Measurements from ENCODE around the gene TPPP3.
A peak's percentile ranks its signal among the peaks of the same experiment; 100 is the strongest.
"Not testable (repeated sequence)": the region's sequence is repeated elsewhere in the genome, so short reads cannot be mapped to it uniquely, and the experiment has no call there.

Gene TPPP3

DNA sequence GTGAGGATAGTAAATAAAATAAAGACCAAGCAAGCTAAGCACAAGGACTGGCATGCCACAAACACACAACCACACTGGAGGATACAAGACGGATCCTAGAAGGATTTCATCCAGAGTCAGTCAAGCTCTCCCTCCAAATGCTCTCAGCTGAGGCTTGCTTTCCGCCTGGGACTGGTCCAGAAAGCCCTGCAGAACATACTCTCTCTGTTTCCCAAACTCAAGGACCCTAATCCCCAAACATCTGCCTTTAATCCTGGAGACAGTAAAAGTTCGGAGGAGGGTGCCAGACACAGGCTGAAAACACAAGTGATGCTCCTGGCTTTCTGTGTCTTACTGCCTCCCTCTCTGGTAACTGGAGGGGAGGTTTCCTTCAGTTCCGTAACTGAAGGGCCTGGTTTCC lies 32.3 kb upstream of the TPPP3 start:
- DNase-seq, result no peak

- DNase-seq, result no peak
Observed at GRCh38 chr16:67425061-67425460, 31.8 kb upstream of the TPPP3 start.

DNA sequence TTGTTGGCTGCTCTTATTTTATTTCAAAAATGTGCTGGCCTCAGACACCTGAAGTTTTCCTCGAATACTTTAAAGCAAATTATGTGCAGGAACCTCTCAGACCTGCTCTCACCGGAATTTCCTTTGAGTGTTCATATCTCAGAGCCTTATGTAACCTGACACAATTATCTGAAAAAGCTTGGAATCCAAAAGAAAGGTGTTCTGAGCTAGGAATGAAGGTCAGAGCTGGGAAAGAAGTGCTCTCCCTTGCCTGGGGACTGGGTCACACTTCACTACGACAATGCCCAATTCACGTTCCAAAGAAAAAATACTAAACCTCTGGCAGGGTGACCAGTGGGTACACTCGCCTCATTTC lies 30.9 kb upstream of the TPPP3 start:
- DNase-seq, result no peak

DNA sequence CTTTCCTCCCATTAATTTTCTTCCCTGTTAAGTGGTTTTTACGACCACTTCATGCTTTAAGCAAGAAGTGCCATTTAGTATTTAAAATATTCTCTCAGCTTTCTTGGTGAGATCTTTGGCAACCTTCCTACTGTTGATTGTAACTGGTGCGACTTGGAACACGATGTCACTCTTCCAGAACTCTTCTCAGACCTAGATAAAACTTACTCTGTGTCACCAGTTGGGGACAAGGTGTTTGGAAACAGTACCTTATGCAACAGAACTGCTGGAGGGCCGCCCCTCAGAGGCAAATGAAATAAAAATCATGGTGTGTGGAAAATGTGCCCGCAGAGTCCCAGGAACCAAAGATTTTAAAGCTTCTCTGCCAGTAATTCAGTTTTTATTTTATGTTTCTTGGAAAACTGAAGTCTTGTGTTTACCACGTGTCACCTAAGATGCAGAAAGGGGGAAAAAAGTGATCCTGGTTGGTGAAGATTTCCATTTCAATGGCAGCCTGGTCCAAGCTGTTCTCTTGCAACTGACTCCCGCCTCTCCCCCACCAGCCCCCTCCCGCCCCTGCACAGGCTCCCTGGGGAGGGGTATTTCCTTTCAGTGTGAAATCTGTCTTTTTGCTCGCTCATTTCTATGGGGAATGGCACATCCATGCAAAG lies 30.4 kb upstream of the TPPP3 start:
- no peak for DNase-seq

DNA sequence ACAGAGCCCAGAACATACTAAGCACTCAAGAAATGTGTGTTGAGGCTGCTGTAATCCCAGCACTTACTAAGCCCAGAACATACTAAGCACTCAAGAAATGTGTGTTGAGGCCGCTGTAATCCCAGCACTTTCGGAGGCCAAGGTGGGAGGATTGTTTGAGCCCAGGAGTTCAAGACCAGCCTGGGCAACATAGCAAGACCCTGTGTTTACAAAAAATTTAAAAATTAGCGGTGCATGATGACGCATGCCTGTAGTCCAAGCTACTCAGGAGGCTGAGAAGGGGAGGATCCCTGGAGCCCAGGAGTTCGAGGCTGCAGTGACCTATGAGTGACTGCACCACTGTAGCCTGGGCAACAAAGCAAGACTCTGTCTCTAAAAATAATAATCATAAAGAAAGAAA lies 29.7 kb upstream of the TPPP3 start:
- DNase-seq, result no peak

- DNase-seq, result no peak
Observed at GRCh38 chr16:67421030-67421429, 27.7 kb upstream of the TPPP3 start.

GRCh38 chr16:67419931-67420330 lies 26.6 kb upstream of the TPPP3 start:
- DNase-seq, result no peak

- no peak for DNase-seq
Observed at GRCh38 chr16:67419502-67419901, 26.2 kb upstream of the TPPP3 start.

DNA sequence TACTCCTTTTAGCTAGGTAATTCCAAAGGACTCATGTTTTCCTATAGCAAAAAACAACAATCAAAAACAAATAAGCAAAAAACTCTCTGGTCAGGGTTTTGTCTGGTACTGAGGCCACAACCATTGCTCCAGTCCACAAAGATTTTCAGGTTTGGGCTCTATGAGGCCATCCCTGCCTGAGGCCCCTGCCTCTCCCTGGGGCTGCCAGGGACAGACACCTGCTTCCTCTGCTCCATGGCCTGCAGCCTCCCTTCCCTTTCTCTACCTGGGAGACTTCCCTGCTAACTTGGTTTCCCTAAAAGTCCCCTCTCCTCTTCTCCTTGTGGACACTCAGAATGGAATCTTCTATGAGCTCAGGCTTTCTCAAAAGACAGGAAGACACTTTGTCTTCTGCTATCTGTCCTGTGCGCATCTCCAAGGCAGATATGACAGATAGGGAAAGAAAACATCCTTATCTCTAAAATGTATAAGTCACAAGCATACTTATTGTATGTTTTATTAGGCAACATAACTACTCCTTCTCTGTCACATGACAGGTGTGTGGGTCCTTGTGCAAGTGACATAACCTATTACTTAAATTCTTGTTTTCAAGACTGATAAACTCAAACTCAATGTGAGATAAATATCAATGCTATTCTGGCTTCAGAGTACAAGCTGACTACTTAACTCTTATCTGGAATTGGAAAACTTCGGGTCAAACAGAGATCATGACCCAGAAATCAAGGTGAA lies 24.2 kb upstream of the TPPP3 start:
- no peak for DNase-seq

DNA sequence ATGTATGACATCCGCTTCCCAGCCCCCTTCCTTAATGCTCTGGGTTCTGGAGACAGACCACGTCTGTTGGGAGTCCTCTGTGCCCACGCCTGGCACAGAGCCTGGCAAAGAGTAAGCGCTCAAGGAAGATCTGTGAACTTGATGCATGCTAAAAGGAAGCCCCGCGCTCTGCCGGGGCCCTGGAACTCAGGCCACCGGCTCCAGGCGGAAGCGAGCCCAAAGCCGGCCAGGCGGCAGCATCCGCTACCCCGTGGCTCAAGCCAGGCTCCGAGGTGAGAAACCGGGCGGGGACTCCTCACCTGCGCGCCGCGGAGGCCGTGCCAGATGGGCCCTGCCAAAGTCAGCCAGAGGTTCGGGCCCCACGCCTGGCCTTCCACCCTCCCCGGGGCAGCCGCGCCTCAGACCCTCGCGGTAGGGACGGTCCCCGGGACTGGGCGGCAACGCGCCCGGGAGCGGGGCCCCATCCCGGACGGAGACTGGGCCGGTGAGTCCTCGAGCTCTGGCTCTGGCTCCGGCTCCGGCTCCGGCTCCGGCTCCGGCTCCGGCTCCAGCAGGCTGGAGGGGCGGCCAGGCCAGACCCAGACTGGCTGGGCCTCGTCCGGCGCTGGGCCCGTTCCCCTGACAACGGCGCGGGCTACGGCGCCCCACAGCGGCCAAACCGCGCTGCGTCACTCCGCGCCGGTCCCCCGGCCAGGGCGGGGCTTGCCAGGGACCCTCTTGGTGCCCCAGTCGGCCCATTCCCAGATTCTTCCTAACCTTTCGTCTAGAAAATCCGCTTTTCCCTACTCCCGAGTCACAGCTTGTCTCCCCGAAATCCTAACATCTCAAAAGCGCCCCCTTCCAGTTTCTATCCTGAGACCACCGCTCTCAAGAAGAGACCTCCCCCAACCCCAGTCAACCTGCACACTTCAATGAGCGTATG lies 22.8 kb upstream of the TPPP3 start, which contains the start of gene ZDHHC1:
ZDHHC1 (minus strand) TSS at position 606 of the 922 bp plus-strand sequence. CDS start 8,702 bp downstream, outside the sequence.
- DNase-seq, result peak; percentile 55

DNA sequence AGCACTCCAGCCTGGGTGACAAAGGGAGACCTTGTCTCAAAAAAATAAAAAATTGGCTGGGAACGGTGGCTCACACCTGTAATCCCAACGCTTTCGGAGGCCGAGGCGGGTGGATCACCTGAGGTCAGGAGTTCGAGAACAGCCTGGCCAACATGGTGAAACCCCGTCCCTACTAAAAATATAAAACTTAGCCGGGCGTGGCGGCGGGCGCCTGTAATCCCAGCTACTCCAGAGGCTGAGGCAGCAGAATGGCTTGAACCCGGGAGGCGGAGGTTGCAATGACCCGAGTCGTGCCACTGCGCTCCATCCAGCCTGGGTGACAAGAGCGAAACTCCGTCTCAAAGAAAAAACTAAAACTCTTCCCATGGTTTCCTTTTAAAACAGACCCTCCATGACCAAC lies 22.1 kb upstream of the TPPP3 start:
- not testable (repeated sequence) for DNase-seq

GRCh38 chr16:67413978-67414911 lies 20.9 kb upstream of the TPPP3 start:
- DNase-seq, result no peak

DNA sequence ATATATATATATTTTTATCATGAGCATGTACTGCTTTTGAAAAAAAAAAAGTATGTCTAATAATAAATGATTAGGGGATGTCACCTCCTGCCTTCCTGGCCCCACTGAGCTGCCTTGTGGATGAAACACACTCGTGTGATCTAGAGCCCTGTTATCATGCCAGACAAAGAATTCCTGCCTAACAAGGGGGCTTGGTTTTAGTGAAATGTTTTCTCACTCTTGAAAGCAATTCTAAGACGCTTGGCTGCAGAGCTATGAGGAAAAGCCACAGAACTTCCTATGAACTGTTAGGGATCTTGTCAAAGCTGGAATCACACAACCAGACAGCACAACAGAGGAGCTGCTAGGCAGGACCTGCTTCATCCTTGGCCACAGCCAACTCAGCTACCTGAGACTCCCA lies 19.0 kb upstream of the TPPP3 start:
- no peak for DNase-seq

GRCh38 chr16:67411339-67411738 lies 18.0 kb upstream of the TPPP3 start:
- DNase-seq, result no peak

- no peak for DNase-seq
Observed at GRCh38 chr16:67409631-67410030, 16.3 kb upstream of the TPPP3 start.

DNA sequence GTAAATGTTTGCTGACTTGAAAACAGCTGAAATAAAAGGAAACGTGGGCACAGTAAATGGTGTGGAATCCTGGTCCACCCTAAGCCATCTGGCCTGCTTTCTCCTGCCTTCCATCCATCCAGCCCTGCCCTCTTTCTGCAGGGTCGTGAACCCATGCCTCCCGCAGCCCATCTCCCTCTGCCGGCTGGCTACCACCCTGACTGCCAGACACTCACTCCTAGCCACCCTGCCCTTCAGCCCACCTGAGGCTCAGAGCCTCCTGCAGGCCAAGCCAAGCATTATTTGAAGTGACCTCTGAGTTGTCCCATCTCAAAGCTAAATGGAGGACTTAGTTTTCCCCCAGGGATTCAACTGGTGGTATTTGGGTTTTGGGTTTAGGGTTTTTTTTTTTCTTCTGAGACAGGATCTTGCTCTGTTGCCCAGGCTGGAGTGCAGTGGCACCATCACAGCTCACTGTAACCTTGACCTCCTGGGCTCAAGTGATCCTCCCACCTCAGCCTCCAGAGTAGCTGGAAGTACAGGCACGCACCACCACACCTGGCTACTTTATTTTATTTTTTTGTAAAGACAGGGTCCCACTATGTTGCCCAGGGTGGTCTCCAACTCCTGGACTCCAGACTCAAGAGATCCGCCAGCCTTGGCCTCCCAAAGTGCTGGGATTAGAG lies 14.6 kb upstream of the TPPP3 start:
- no peak for DNase-seq

GRCh38 chr16:67407176-67407787 lies 14.0 kb upstream of the TPPP3 start:
- DNase-seq, result no peak

DNA sequence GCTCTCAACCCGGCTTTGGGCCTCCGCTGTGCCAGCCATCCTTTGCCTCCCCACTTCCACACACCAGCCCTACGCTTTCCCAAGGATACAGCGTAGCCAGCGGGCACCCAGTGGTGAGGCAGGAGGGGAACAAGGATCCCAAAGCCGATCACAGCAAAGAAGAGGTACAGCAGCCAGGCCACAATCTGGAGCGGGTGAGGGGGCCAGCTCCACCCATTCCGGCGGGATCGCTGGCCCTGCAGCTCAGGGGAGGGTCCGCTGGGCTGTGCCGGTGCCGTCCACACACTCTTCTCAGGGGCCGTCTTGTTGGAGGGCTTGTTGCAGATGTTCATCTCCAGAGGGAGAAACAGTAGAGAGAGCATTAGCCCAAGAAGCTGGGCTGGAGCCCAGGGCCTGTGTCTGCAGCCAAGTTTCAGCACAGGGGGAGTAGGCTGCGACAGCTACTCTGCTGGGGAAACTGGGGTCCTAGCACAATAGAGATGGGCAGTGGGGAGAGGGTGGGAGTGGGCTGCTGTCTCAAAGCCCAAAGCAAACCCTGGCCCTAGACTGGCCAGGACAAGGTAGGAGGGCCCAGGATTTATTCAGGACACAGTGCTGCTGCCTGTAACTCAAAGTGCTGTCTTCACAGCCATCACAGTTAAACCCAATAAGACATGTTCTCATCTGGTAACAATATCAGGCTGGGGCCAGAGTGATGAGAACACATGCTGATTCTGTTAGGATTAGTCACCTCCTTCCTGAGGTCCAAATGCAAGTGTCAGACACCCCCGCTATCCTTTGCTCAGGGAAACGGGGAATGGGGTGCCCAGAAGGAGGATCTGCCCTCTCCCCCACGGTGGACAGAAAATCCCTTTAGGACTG lies 13.0 kb upstream of the TPPP3 start:
- DNase-seq, result no peak

- DNase-seq, result no peak
Observed at GRCh38 chr16:67405336-67405735, 12.0 kb upstream of the TPPP3 start.

- no peak for DNase-seq
Observed at GRCh38 chr16:67404740-67405226, 11.5 kb upstream of the TPPP3 start.

All from activated CD4-positive, CD25-positive, alpha-beta regulatory T cell treated with anti-CD3 and anti-CD28 coated beads, Interleukin-2, amount 50 U/mL, for 72 hours (primary cell).